K562 (cell line): ENCODE data around the gene LECT2. TPM values are rescaled to one million over a fixed set of nuclear protein-coding genes. Genes with fewer than 3 reads are reported as not detected.

Experiments
- ATAC-seq: fragments of 200-7000 bp; cut with Tn5 transposase; 3 replicates; pipeline ENCODE4 v1.9.1; 2020; ENCODE audit warnings: moderate library complexity
- BruUV-seq: library from RNA; stranded (reverse); fragments of 400-500 nt; replicated peaks from 2 replicates; lab custom pipeline; 2021; lab: Mats Ljungman, UMichigan
- CTCF ChIA-PET: fragments of 300-600 bp; formaldehyde crosslinking; extraction: SDS; loops from one replicate; lab custom pipeline; 2021; ENCODE audit warnings: low intra/inter-chr PET ratio; lab: Yijun Ruan, JAX
- POLR2A ChIA-PET: fragments of 300-600, 350-650 bp; sonication (Branson Sonifier 250); formaldehyde crosslinking; extraction: SDS; loops from one replicate; lab custom pipeline; 2021; ENCODE audit warnings: antibody characterized with exemption, inconsistent platforms; lab: Yijun Ruan, JAX
- DNase-seq, 4 experiments: peaks; one replicate each; pipeline versions ENCODE4 v3.0.0 to v3.0.0-alpha.2; 2011 to 2018; ENCODE audit warnings: low spot score in 3 of 4, mixed read lengths in 3 of 4; ENCODE audit errors: extremely low read depth in 1 of 4
- FAIRE-seq: peaks from 2 replicates; lab custom pipeline; 2011; peaks lifted over from hg19 to GRCh38; lab: Jason Lieb, UNC
- H2AFZ ChIP-seq: 2 replicates; pipeline ENCODE4 v1.6.0; 2011; ENCODE audit warnings: low read depth, low read length, control low read depth, inconsistent platforms
- H3K27ac ChIP-seq: fragments of 200-600 bp; 3 replicates; pipeline ENCODE4 v1.8.0; 2011; ENCODE audit warnings: low read depth, mild to moderate bottlenecking, control low read depth, inconsistent platforms, low read length, moderate library complexity, mixed read lengths; ENCODE audit errors: extremely low read depth
- H3K27me3 ChIP-seq, 2 experiments: fragments of 300-600 bp in 1 of 2; 2 replicates in 1 of 2; 3 replicates in 1 of 2; pipeline versions ENCODE4 v1.6.0 to v1.8.0; 2011; ENCODE audit warnings: inconsistent platforms in 2 of 2, low read length in 2 of 2, mild to moderate bottlenecking in 1 of 2, mixed read lengths in 1 of 2, moderate library complexity in 1 of 2; ENCODE audit not compliant: control insufficient read depth in 2 of 2, insufficient read depth in 2 of 2
- H3K36me3 ChIP-seq: fragments of 300-600 bp; 3 replicates; pipeline ENCODE4 v1.8.0; 2011; ENCODE audit warnings: mild to moderate bottlenecking, low read length, inconsistent platforms; ENCODE audit not compliant: control insufficient read depth, insufficient read depth
- H3K4me1 ChIP-seq, 2 experiments: fragments of 200-600 bp in 1 of 2; replicated peaks in 1 of 2; 2 replicates in 1 of 2; 3 replicates in 1 of 2; pipeline versions ENCODE4 v1.5.1 to v1.8.0; 2011; ENCODE audit warnings: inconsistent platforms in 2 of 2, low read length in 2 of 2, mild to moderate bottlenecking in 1 of 2, mixed read lengths in 1 of 2, moderate library complexity in 1 of 2; ENCODE audit not compliant: control insufficient read depth in 2 of 2, insufficient read depth in 2 of 2
- H3K4me2 ChIP-seq: 2 replicates; pipeline ENCODE4 v1.6.1; 2011; ENCODE audit warnings: low read length, control low read depth, inconsistent platforms, mixed read lengths; ENCODE audit not compliant: insufficient read depth
- H3K4me3 ChIP-seq: fragments of 200-600 bp; sonication (generic), shearing (Covaris generic); 2 replicates; pipeline ENCODE4 v1.5.1; 2016; ENCODE audit warnings: control low read depth, inconsistent platforms
- H3K79me2 ChIP-seq: fragments of 200-600 bp; 3 replicates; pipeline ENCODE4 v1.8.0; 2011; ENCODE audit warnings: low read length, inconsistent platforms; ENCODE audit not compliant: control insufficient read depth, insufficient read depth
- H3K9ac ChIP-seq, 2 experiments: 2 replicates each; pipeline versions ENCODE4 v1.6.0 to v1.6.1; 2011; ENCODE audit warnings: low read depth in 2 of 2, low read length in 2 of 2, control low read depth in 1 of 2, inconsistent platforms in 1 of 2, mild to moderate bottlenecking in 1 of 2, mixed read lengths in 1 of 2; ENCODE audit not compliant: insufficient read depth in 1 of 2
- H3K9me1 ChIP-seq: one replicate; pipeline ENCODE4 v1.6.0; 2011; ENCODE audit warnings: inconsistent platforms, mild to moderate bottlenecking, low read length, moderate library complexity; ENCODE audit not compliant: control insufficient read depth, insufficient read depth
- H3K9me3 ChIP-seq: replicated peaks from 2 replicates; pipeline ENCODE4 v1.5.1; 2011; ENCODE audit warnings: low read depth, low read length, inconsistent platforms; ENCODE audit not compliant: control insufficient read depth, insufficient read depth
- H4K20me1 ChIP-seq: replicated peaks from 2 replicates; pipeline ENCODE4 v1.6.1; 2011; ENCODE audit warnings: low read length, inconsistent platforms, mixed read lengths; ENCODE audit not compliant: control insufficient read depth, insufficient read depth
- BMI1 ChIP-seq: fragments of 150-350 bp; IDR thresholded peaks from 2 replicates; pipeline ENCODE4 v1.6.1; 2014; ENCODE audit warnings: low read length
- ETV6 ChIP-seq, 3 experiments: fragments of 150-350 bp in 1 of 3; sonication (generic) in 1 of 3; formaldehyde crosslinking in 1 of 3; IDR thresholded peaks; 2 replicates each; pipeline versions ENCODE4 v1.6.1 to v1.8.0; 2014 to 2022; ENCODE audit warnings: borderline replicate concordance in 2 of 3, low read depth in 2 of 3, antibody characterized with exemption in 1 of 3, low read length in 1 of 3, mild to moderate bottlenecking in 1 of 3, missing genetic modification reagents in 1 of 3
- HES1 ChIP-seq: fragments of 450-650 bp; IDR thresholded peaks from 2 replicates; pipeline ENCODE4 v1.6.1; 2016; ENCODE audit warnings: low read depth, mild to moderate bottlenecking, moderate library complexity
- ILK ChIP-seq: fragments of 450-650 bp; IDR thresholded peaks from 2 replicates; pipeline ENCODE4 v1.6.1; 2016; ENCODE audit warnings: missing genetic modification characterization, low read depth, mild to moderate bottlenecking, missing compliant biosample characterization, moderate library complexity, borderline replicate concordance
- MTA2 ChIP-seq: fragments of 450-650 bp; IDR thresholded peaks from 2 replicates; pipeline ENCODE4 v1.6.1; 2016; ENCODE audit warnings: low read depth
- RBM14 ChIP-seq: fragments of 200-400 bp; formaldehyde crosslinking; IDR thresholded peaks from 2 replicates; pipeline ENCODE4 v1.6.1; 2018; ENCODE audit warnings: low read depth, mild to moderate bottlenecking, low read length, moderate library complexity, borderline replicate concordance; ENCODE audit not compliant: insufficient read depth
- RERE ChIP-seq: sonication (generic); formaldehyde crosslinking; IDR thresholded peaks from 2 replicates; pipeline ENCODE4 v1.8.0; 2023; ENCODE audit warnings: missing genetic modification reagents, mild to moderate bottlenecking, borderline replicate concordance
- SMAD1 ChIP-seq: fragments of 150-350 bp; IDR thresholded peaks from 2 replicates; pipeline ENCODE4 v1.6.1; 2014; ENCODE audit warnings: low read length, low read depth; ENCODE audit not compliant: partially characterized antibody
- SMC3 ChIP-seq: conservative IDR thresholded peaks from 2 replicates; pipeline ENCODE4 v1.6.1; 2011; ENCODE audit warnings: low read depth, low read length, improper control_type of control experiment; ENCODE audit not compliant: insufficient read depth
- SP2 ChIP-seq: IDR thresholded peaks from 2 replicates; pipeline ENCODE4 v1.6.1; 2011; ENCODE audit warnings: mild to moderate bottlenecking, low read depth, low read length, moderate library complexity; ENCODE audit not compliant: poor library complexity, severe bottlenecking; ENCODE audit errors: extremely low read depth
- TAF1 ChIP-seq: IDR thresholded peaks from 2 replicates; pipeline ENCODE4 v1.6.1; 2011; ENCODE audit warnings: mild to moderate bottlenecking, low read length, moderate library complexity; ENCODE audit not compliant: insufficient read depth, control insufficient read depth, severe bottlenecking; ENCODE audit errors: extremely low read depth
- TCF7 ChIP-seq: sonication (generic); IDR thresholded peaks from 2 replicates; pipeline ENCODE4 v1.6.1; 2016; ENCODE audit warnings: antibody characterized with exemption, borderline replicate concordance
- TCF7L2 ChIP-seq: fragments of 150-350 bp; IDR thresholded peaks from 2 replicates; pipeline ENCODE4 v1.6.1; 2016; ENCODE audit warnings: low read depth, mild to moderate bottlenecking, low read length, moderate library complexity
- ZBTB26 ChIP-seq: fragments of 450-650 bp; formaldehyde crosslinking; IDR thresholded peaks from 2 replicates; pipeline ENCODE4 v1.4.0; 2022; ENCODE audit warnings: missing genetic modification characterization
- ZSCAN32 ChIP-seq: fragments of 450-650 bp; formaldehyde crosslinking; IDR thresholded peaks from 2 replicates; pipeline ENCODE4 v1.4.0; 2020; ENCODE audit warnings: mild to moderate bottlenecking, moderate library complexity
- WGBS: fragments of 100-300 bp; shearing (Covaris generic); methylation state at CpG from one replicate; pipeline ENCODE4 v1.1.6; 2016; ENCODE audit warnings: low coverage, mixed read lengths; ENCODE audit not compliant: insufficient coverage; ENCODE audit errors: missing lambda C conversion rate; 5-methylcytosine and 5-hydroxymethylcytosine counted together
- in situ Hi-C: fragments of 300-500 bp; cut with MboI; formaldehyde crosslinking; loops from 4 replicates; pipeline ENCODE4 v1.15.0; 2018; ENCODE audit warnings: inconsistent platforms, mixed read lengths
- intact Hi-C: fragments of 100-400 bp; cut with micrococcal nuclease; formaldehyde crosslinking; loops from 2 replicates; pipeline ENCODE4 v1.14.2; 2022
- polyA plus RNA-seq, 8 experiments: library from polyadenylated mRNA; depleted of rRNA in 4 of 8; stranded (reverse) in 5 of 8; unstranded in 3 of 8; fragments of >200 nt; fragmentation: Nextera tagmentation in 2 of 8; fragmentation: Illumina TruSeq in 1 of 8; extraction: Ambion mirVana in 2 of 8; extraction: Trizol in 1 of 8; gene quantifications; 2 replicates each; pipeline versions ENCODE4 v1.2.1 to v1.2.3, GENCODE V29; 2011 to 2014; ENCODE audit warnings: inconsistent platforms in 1 of 8, missing spikeins in 1 of 8
- total RNA-seq, 7 experiments: library from RNA; depleted of rRNA in 6 of 7; stranded (reverse); fragments of >200 nt in 6 of 7; fragmentation: Illumina TruSeq in 2 of 7; extraction: Trizol in 2 of 7; gene quantifications; 2 replicates each; pipeline versions ENCODE4 v1.2.1 to v1.2.3, GENCODE V29; 2011 to 2021; ENCODE audit warnings: low replicate concordance in 1 of 7

The LECT2 gene
- total and polyA plus RNA-seq, 9 of the 15 experiments (the other 6 are each of a cell fraction or from before 2014, with no cell fraction given): not detected

GRCh38 chr5:135966165-135966564 lies 11.4 kb upstream of the LECT2 start:
- BruUV-seq: no TSS peak
- H3K9ac ChIP-seq: no peak overlapping the region
- no peak overlapping the region for H3K4me2 ChIP-seq
- in situ Hi-C loops (no loop called here), intact Hi-C loops (no loop called here)
- ChIA-PET CTCF (no interaction called here), POLR2A (no interaction called here)
- no peaks in the 10 kb centered on the region for H3K9me3 ChIP-seq
- ATAC-seq (no peak), DNase-seq (no peak), FAIRE-seq (no peak)
- H2AFZ ChIP-seq: 0 out of 2 replicates have a peak overlapping the region, but pooled peaks have one; percentile 36
- H3K79me2 ChIP-seq: no peaks in the 10 kb centered on the region
- 14% methylated on average over 4 of the region's 4 CpGs for WGBS
- no peak overlapping the region for H3K27ac ChIP-seq
- H3K36me3 ChIP-seq: no peaks in the 10 kb centered on the region
- H4K20me1 ChIP-seq: no peaks in the 10 kb centered on the region
- no peaks in the 10 kb centered on the region; a peak in 1 of 5 replicates for H3K4me1 ChIP-seq
- H3K9me1 ChIP-seq: no peaks in the 10 kb centered on the region
- H3K27me3 ChIP-seq: no peaks in the 10 kb centered on the region; a peak in 1 of 5 replicates
- no peak overlapping the region for H3K4me3 ChIP-seq
- no peak for TF ChIP-seq ILK (tag)
- TF ChIP-seq RBM14: no peak
- no peak for TF ChIP-seq SMC3
- no peak for TF ChIP-seq TCF7L2
- TF ChIP-seq SMAD1: no peak
- TF ChIP-seq MTA2: no peak
- TF ChIP-seq ZBTB26 (CRISPR knock-in tag): no peak
- TF ChIP-seq BMI1: no peak
- no peak for TF ChIP-seq ZSCAN32 (CRISPR knock-in tag)
- TF ChIP-seq TAF1: no peak
- TF ChIP-seq ETV6 (IDR thresholded peaks at IDR 0.05; ENCODE audit: borderline replicate concordance in 1 of 2, low read depth in 2 of 2, low read length in 1 of 2): no peak
- no peak for TF ChIP-seq ETV6 (CRISPR knock-in tag; IDR thresholded peaks at IDR 0.05; ENCODE audit: borderline replicate concordance)
- no peak for TF ChIP-seq RERE (CRISPR knock-in tag)
- no peak for TF ChIP-seq HES1
- TF ChIP-seq SP2: no peak
- no peak for TF ChIP-seq TCF7
